Choroid plexus epithelial cell (primary cell): ENCODE data around the gene PHACTR2.

Source experiments
- DNase-seq: peaks from one replicate; pipeline ENCODE4 v3.0.0-alpha.2; 2010; ENCODE audit warnings: low read depth
- H3K4me3 ChIP-seq: 2 replicates; pipeline ENCODE4 v1.5.1; 2011; ENCODE audit warnings: low read depth, mild to moderate bottlenecking, control low read depth, low read length, moderate library complexity
- CTCF ChIP-seq: conservative IDR thresholded peaks from 2 replicates; pipeline ENCODE4 v1.5.1; 2011; ENCODE audit warnings: low read depth, mild to moderate bottlenecking, control low read depth, inconsistent platforms, low read length, moderate library complexity

The PHACTR2 gene

GRCh38 chr6:143741480-143741879, 63.7 kb downstream of the PHACTR2 start:
- DNase-seq, result no peak
- TF ChIP-seq CTCF, result no peak
- no peak overlapping the region for H3K4me3 ChIP-seq

- TF ChIP-seq CTCF, result no peak
- no peak for DNase-seq
- H3K4me3 ChIP-seq, result no peak overlapping the region
Measured at GRCh38 chr6:143742070-143742954, 64.5 kb downstream of the PHACTR2 start.

- H3K4me3 ChIP-seq, result no peak overlapping the region
- TF ChIP-seq CTCF, result no peak
- no peak for DNase-seq
Measured at GRCh38 chr6:143742955-143743255, 65.1 kb downstream of the PHACTR2 start.

- peak; percentile 56 for DNase-seq
- no peak overlapping the region for H3K4me3 ChIP-seq
- TF ChIP-seq CTCF, result no peak
Measured at GRCh38 chr6:143743301-143744166, 65.8 kb downstream of the PHACTR2 start.

GRCh38 chr6:143744551-143745165, 66.9 kb downstream of the PHACTR2 start:
- H3K4me3 ChIP-seq, result no peak overlapping the region
- no peak for DNase-seq
- no peak for TF ChIP-seq CTCF

- no peak for TF ChIP-seq CTCF
- peak overlapping the region; percentile 29 for H3K4me3 ChIP-seq
- peak; percentile 93 for DNase-seq
Measured at GRCh38 chr6:143745166-143746133, 67.7 kb downstream of the PHACTR2 start.
